Gastrocnemius medialis (tissue), 4 donors: ENCODE results near the gene HEY2.

Experiments
- CTCF ChIP-seq, 5 experiments: fragments of 450-650 bp in 3 of 5; fragments of 200-600 bp in 2 of 5; sonication (generic) in 2 of 5; IDR thresholded peaks in 4 of 5; conservative IDR thresholded peaks in 1 of 5; 1 replicate in 4 of 5; 2 replicates in 1 of 5; pipeline ENCODE4 v1.5.1; 2016 to 2019; ENCODE audit warnings: antibody characterized with exemption in 5 of 5, mild to moderate bottlenecking in 3 of 5, moderate library complexity in 3 of 5
- POLR2A ChIP-seq, 2 donors: fragments of 450-650 bp; IDR thresholded peaks; one replicate each; pipeline ENCODE4 v1.6.1; 2017; ENCODE audit warnings: antibody characterized with exemption in 2 of 2, mild to moderate bottlenecking in 2 of 2, moderate library complexity in 2 of 2

- TF ChIP-seq POLR2A (IDR thresholded peaks at IDR 0.05) (no peak), CTCF (IDR thresholded peaks at IDR 0.05 in 4 of 5, conservative IDR thresholded peaks at IDR 0.05 in 1 of 5) (peak in 4 of 5 experiments; percentile 27 to 58 (median 42))
Measured at GRCh38 chr6:125753218-125753936, 3.9 kb downstream of the HEY2 start.
